GM23248 (cell line): Measurements from ENCODE around the gene EP400. TPM values are rescaled to one million over a fixed set of nuclear protein-coding genes. Genes with fewer than 3 reads are reported as not detected.

Experiments used
- DNase-seq: peaks from one replicate; pipeline ENCODE4 v3.0.0-alpha.2; 2015
- H2AFZ ChIP-seq: fragments of 200-600 bp; sonication (generic); 2 replicates; pipeline ENCODE4 v1.6.1; 2016; ENCODE audit warnings: antibody characterized with exemption
- H3F3A ChIP-seq: fragments of 200-600 bp; sonication (generic); 2 replicates; pipeline ENCODE4 v1.6.1; 2016; ENCODE audit warnings: mild to moderate bottlenecking, antibody characterized with exemption, mixed run types; ENCODE audit not compliant: insufficient read depth
- H3K27ac ChIP-seq: fragments of 200-600 bp; sonication (generic); 2 replicates; pipeline ENCODE4 v1.5.1; 2016; ENCODE audit warnings: mild to moderate bottlenecking
- H3K27me3 ChIP-seq: fragments of 200-600 bp; sonication (generic); replicated peaks from 2 replicates; pipeline ENCODE4 v1.6.1; 2016; ENCODE audit warnings: mild to moderate bottlenecking; ENCODE audit not compliant: insufficient read depth
- H3K36me3 ChIP-seq: fragments of 200-600 bp; sonication (generic); 2 replicates; pipeline ENCODE4 v1.6.1; 2016; ENCODE audit warnings: low read depth, mild to moderate bottlenecking
- H3K4me1 ChIP-seq: fragments of 200-600 bp; sonication (generic); 2 replicates; pipeline ENCODE4 v1.6.1; 2016; ENCODE audit warnings: mild to moderate bottlenecking; ENCODE audit not compliant: insufficient read depth
- H3K4me2 ChIP-seq: fragments of 200-600 bp; sonication (generic); one replicate; pipeline ENCODE4 v1.6.1; 2016; ENCODE audit warnings: mild to moderate bottlenecking; ENCODE audit not compliant: unreplicated experiment
- H3K4me3 ChIP-seq: fragments of 200-600 bp; sonication (generic); 2 replicates; pipeline ENCODE4 v1.5.1; 2016; ENCODE audit warnings: mild to moderate bottlenecking
- H3K79me2 ChIP-seq: fragments of 200-600 bp; sonication (generic); 2 replicates; pipeline ENCODE4 v1.6.1; 2016; ENCODE audit warnings: mild to moderate bottlenecking; ENCODE audit not compliant: insufficient read depth
- H3K9ac ChIP-seq: fragments of 200-600 bp; sonication (generic); 2 replicates; pipeline ENCODE4 v1.6.1; 2016; ENCODE audit warnings: mild to moderate bottlenecking
- H3K9me2 ChIP-seq: fragments of 200-600 bp; sonication (generic); 2 replicates; pipeline ENCODE4 v1.6.1; 2016; ENCODE audit warnings: mixed run types, mild to moderate bottlenecking, moderate library complexity; ENCODE audit not compliant: insufficient read depth
- H3K9me3 ChIP-seq: fragments of 200-600 bp; sonication (generic); one replicate; pipeline ENCODE4 v1.6.1; 2017; ENCODE audit warnings: low read depth
- H4K20me1 ChIP-seq: fragments of 200-600 bp; sonication (generic); 2 replicates; pipeline ENCODE4 v1.6.0; 2016; ENCODE audit not compliant: insufficient read depth
- EZH2 ChIP-seq: fragments of 200-600 bp; sonication (generic); IDR thresholded peaks from 2 replicates; pipeline ENCODE4 v1.6.1; 2018; ENCODE audit warnings: antibody characterized with exemption, mild to moderate bottlenecking; ENCODE audit not compliant: insufficient read depth, poor library complexity, severe bottlenecking
- EZH2phosphoT487 ChIP-seq: fragments of 200-600 bp; sonication (generic); IDR thresholded peaks from 2 replicates; pipeline ENCODE4 v1.6.1; 2018; ENCODE audit warnings: antibody characterized with exemption, moderate library complexity, mild to moderate bottlenecking, low read depth; ENCODE audit not compliant: insufficient read depth
- WGBS, 2 experiments: methylation state at CpG; one replicate each; pipeline ENCODE4 v1.1.6; 2015 to 2017; ENCODE audit warnings: low lambda C conversion rate in 2 of 2, low coverage in 1 of 2; ENCODE audit errors: missing lambda C conversion rate in 2 of 2; 5-methylcytosine and 5-hydroxymethylcytosine counted together
- in situ Hi-C: fragments of 300-500 bp; cut with MboI; formaldehyde crosslinking; loops from 2 replicates; pipeline ENCODE4 v1.15.0; 2020
- polyA plus RNA-seq: library from polyadenylated mRNA; unstranded; fragments of >200 nt; fragmentation: Nextera tagmentation; extraction: Ambion mirVana; gene quantifications from 2 replicates; pipeline ENCODE4 v1.2.1, GENCODE V29; 2016
- total RNA-seq: library from RNA; depleted of rRNA; stranded (reverse); fragments of >200 nt; shearing (Covaris generic); gene quantifications from 2 replicates; pipeline ENCODE4 v1.2.3, GENCODE V29; 2014

The EP400 gene
- total and polyA plus RNA-seq, 2 experiments from 2014 or later: 8.6 to 9.4 TPM

DNA sequence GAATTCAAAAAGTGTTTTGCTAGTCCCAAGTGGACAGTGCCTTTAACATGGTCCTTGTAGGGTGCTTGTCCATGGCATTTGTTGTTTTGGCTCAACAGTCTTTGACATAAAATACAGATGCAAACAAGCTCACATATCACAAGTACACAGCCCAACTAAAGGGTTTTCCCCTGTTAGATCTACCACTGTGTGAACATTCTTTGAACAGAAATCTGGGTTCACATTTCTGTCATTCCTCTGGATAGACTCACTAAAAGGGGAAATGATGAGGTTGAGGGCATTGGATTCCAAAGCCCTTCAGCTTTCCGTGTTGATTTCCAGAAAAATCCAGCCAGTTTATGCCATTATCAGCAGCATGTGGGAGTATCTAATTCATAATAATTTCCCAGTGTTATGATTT is 54.1 kb downstream of the EP400 start:
- H3K4me3 ChIP-seq: peak overlapping the region; percentile 22; the same call in 1 of the 2 replicates
- peak overlapping the region; percentile 39; the same call in 1 of the 2 replicates for H3K9ac ChIP-seq
- peaks cover 22% of the 10 kb centered on the region for H3F3A ChIP-seq
- H3K36me3 ChIP-seq: peaks cover 30% of the 10 kb centered on the region
- H3K4me2 ChIP-seq: peak overlapping the region; percentile 74
- no peaks in the 10 kb centered on the region for H3K27me3 ChIP-seq
- H3K79me2 ChIP-seq: peaks cover 25% of the 10 kb centered on the region
- H3K9me3 ChIP-seq: no peaks in the 10 kb centered on the region
- peak overlapping the region; percentile 61 for H3K27ac ChIP-seq
- H3K4me1 ChIP-seq: peaks cover 18% of the 10 kb centered on the region
- peak; percentile 73 for DNase-seq
- H2AFZ ChIP-seq: no peak overlapping the region
- H3K9me2 ChIP-seq: no peaks in the 10 kb centered on the region
- 3 to 4% methylated on average over 1 of the region's 1 CpG for WGBS, 2 experiments
- H4K20me1 ChIP-seq: 0 out of 2 replicates have a peak, but pooled peaks cover 3% of the 10 kb centered on the region
- in situ Hi-C loops: no loop called here
- TF ChIP-seq EZH2phosphoT487 (no peak), EZH2 (no peak)

DNA sequence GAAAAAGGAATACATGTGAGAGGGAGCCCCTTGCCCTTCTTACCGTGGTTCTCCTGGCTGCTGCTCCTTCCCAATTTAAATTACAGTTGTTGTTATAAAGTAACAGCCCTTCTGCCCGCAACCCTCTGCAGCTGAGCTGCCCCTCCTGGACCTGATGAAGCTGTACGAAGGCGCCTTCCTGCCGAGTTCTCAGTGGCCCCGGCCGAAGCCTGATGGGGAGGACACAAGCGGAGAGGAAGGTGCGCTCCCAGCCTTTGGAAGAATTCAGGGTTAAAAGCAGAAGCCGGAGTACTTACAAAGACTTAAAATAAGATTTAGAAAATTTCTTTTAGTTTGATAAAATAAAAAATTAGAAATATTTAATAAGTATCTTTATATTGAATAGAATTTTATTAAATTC is 55.2 kb downstream of the EP400 start:
- Histone ChIP-seq H3K4me2 (no peak overlapping the region), H4K20me1 (0 out of 2 replicates have a peak, but pooled peaks cover 3% of the 10 kb centered on the region), H3K4me3 (no peak overlapping the region), H3F3A (peaks cover 22% of the 10 kb centered on the region), H3K27ac (peak overlapping the region; percentile 61; the same call in 1 of the 2 replicates), H2AFZ (no peak overlapping the region), H3K79me2 (peaks cover 23% of the 10 kb centered on the region), H3K9me2 (no peaks in the 10 kb centered on the region), H3K4me1 (peaks cover 18% of the 10 kb centered on the region), H3K9me3 (no peaks in the 10 kb centered on the region), H3K36me3 (peaks cover 28% of the 10 kb centered on the region), H3K9ac (no peak overlapping the region), H3K27me3 (no peaks in the 10 kb centered on the region)
- DNase-seq: no peak
- TF ChIP-seq EZH2 (no peak), EZH2phosphoT487 (no peak)
- 93 to 95% methylated on average over 10 of the region's 10 CpGs for WGBS, 2 experiments
- in situ Hi-C loops: no loop called here

DNA sequence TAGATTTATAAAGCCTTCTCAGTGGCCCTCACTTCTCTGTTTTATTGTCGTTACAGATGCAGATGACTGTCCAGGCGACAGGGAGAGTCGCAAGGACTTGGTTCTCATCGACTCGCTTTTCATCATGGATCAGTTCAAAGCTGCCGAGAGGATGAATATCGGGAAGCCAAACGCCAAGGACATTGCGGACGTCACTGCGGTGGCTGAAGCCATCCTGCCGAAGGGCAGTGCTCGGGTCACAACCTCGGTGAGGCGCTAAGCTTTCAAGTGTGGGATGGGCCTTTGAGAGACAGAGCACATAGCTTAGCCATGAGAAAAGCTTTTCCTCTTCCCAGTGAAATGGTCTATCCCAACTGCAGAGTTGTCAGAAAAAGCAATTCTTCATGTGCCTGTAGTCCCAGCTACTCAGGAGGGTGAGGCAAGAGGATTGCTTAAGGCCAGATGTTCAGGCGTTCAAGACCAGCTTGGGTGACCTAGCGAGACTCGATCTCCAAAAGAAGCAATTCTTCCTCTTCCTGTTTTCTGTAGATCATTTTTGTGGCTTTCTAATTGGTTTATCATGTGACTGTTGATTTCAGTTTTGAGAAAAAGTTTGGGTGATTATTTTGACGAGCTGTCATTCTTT is 56.4 kb downstream of the EP400 start:
- Histone ChIP-seq H4K20me1 (0 out of 2 replicates have a peak, but pooled peaks cover 3% of the 10 kb centered on the region), H3K4me2 (no peak overlapping the region), H2AFZ (no peak overlapping the region), H3K79me2 (peaks cover 23% of the 10 kb centered on the region), H3K4me3 (no peak overlapping the region), H3K36me3 (peaks cover 27% of the 10 kb centered on the region), H3K4me1 (peaks cover 18% of the 10 kb centered on the region), H3F3A (peaks cover 16% of the 10 kb centered on the region), H3K9me3 (no peaks in the 10 kb centered on the region), H3K27ac (no peak overlapping the region), H3K27me3 (no peaks in the 10 kb centered on the region), H3K9ac (no peak overlapping the region), H3K9me2 (no peaks in the 10 kb centered on the region)
- WGBS, 2 experiments: 96 to 97% methylated on average over 18 to 19 of the region's 19 CpGs
- TF ChIP-seq EZH2phosphoT487: no peak
- TF ChIP-seq EZH2: no peak
- in situ Hi-C loops: no loop called here
- no peak for DNase-seq

DNA sequence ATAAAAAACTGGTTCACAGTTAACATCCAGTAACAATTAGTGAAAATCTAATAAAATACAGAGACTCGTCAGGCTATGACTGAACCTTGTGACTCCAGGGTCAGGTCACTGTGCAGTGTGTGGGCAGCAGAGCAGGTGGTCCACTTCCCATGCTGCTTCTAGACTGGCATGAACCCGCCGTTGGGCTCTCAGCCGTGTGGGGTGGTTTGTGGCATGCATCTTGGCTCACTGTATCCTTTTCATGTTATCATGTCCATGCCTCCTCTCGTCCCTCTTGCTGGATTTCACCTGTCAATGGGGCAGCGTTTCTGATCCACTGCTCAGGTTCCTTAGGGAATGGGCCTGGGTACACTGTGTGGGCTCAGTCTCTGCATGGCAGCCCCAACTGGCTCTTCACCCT is 57.3 kb downstream of the EP400 start:
- Histone ChIP-seq H2AFZ (no peak overlapping the region), H3K4me2 (no peak overlapping the region), H3K4me1 (peaks cover 18% of the 10 kb centered on the region), H3F3A (peaks cover 16% of the 10 kb centered on the region), H3K9me2 (no peaks in the 10 kb centered on the region), H3K9ac (no peak overlapping the region), H3K79me2 (peaks cover 19% of the 10 kb centered on the region), H3K36me3 (peaks cover 33% of the 10 kb centered on the region), H4K20me1 (0 out of 2 replicates have a peak, but pooled peaks cover 3% of the 10 kb centered on the region), H3K27ac (no peak overlapping the region), H3K27me3 (no peaks in the 10 kb centered on the region), H3K4me3 (no peak overlapping the region), H3K9me3 (no peaks in the 10 kb centered on the region)
- no peak for DNase-seq
- WGBS, 2 experiments: 98 to 99% methylated on average over 6 of the region's 6 CpGs
- TF ChIP-seq EZH2 (no peak), EZH2phosphoT487 (no peak)
- in situ Hi-C loops: no loop called here
